Natural killer cell (primary cell): ENCODE measurements around the gene ELAVL1. TPM values are rescaled to one million over a fixed set of nuclear protein-coding genes. Genes with fewer than 3 reads are reported as not detected.
"Not testable (repeated sequence)": the region's sequence is repeated elsewhere in the genome, so short reads cannot be mapped to it uniquely, and the experiment has no call there.

ENCODE experiments used
- ATAC-seq, 3 donors: fragments of 150-1000 bp in 2 of 3; fragments of 200-7000 bp in 1 of 3; cut with Tn5 transposase; 1 replicate in 1 of 3; 2 replicates in 2 of 3; pipeline ENCODE4 v1.10.0; 2021; ENCODE audit warnings: mild to moderate bottlenecking in 2 of 3, moderate library complexity in 2 of 3
- DNase-seq, 2 donors: peaks; one replicate each; pipeline versions ENCODE4 v3.0.0 to v3.0.0-alpha.2; 2013 to 2021; ENCODE audit warnings: mixed read lengths in 1 of 2
- H3K27ac ChIP-seq: one replicate; pipeline ENCODE4 v1.5.1; 2013; ENCODE audit warnings: mild to moderate bottlenecking, low read length
- H3K27me3 ChIP-seq: one replicate; pipeline ENCODE4 v1.6.1; 2013; ENCODE audit warnings: low read length; ENCODE audit not compliant: control insufficient read depth, insufficient read depth
- H3K36me3 ChIP-seq: one replicate; pipeline ENCODE4 v1.6.1; 2013; ENCODE audit warnings: low read length; ENCODE audit not compliant: control insufficient read depth, insufficient read depth
- H3K4me1 ChIP-seq: one replicate; pipeline ENCODE4 v1.6.1; 2013; ENCODE audit warnings: low read length; ENCODE audit not compliant: control insufficient read depth, insufficient read depth
- H3K4me3 ChIP-seq: one replicate; pipeline ENCODE4 v1.5.1; 2013; ENCODE audit warnings: low read length
- H3K9me3 ChIP-seq: one replicate; pipeline ENCODE4 v1.6.1; 2013; ENCODE audit warnings: low read length; ENCODE audit not compliant: control insufficient read depth, insufficient read depth
- H3K27ac Mint-ChIP-seq, 2 donors: one replicate each; pipeline ENCODE4 v1.8.0; 2022; ENCODE audit warnings: mild to moderate bottlenecking in 2 of 2, mixed read lengths in 2 of 2, moderate library complexity in 1 of 2
- H3K27me3 Mint-ChIP-seq, 2 donors: one replicate each; pipeline ENCODE4 v1.8.0; 2022; ENCODE audit warnings: low read depth in 2 of 2, mixed read lengths in 2 of 2
- H3K36me3 Mint-ChIP-seq: one replicate; pipeline ENCODE4 v1.8.0; 2022; ENCODE audit warnings: mixed read lengths
- H3K4me1 Mint-ChIP-seq, 2 donors: one replicate each; pipeline ENCODE4 v1.8.0; 2022; ENCODE audit warnings: mixed read lengths in 2 of 2
- H3K4me3 Mint-ChIP-seq: one replicate; pipeline ENCODE4 v1.8.0; 2022; ENCODE audit warnings: mild to moderate bottlenecking, moderate library complexity, mixed read lengths
- H3K9me3 Mint-ChIP-seq, 2 donors: one replicate each; pipeline ENCODE4 v1.8.0; 2022; ENCODE audit warnings: mixed read lengths in 2 of 2
- CTCF ChIP-seq: fragments of 200-600 bp; IDR thresholded peaks from one replicate; pipeline ENCODE4 v1.8.0; 2022; ENCODE audit warnings: antibody characterized with exemption
- WGBS: methylation state at CpG from one replicate; pipeline ENCODE4 v1.1.7; 2013; ENCODE audit warnings: missing lambda C conversion rate; ENCODE audit not compliant: insufficient coverage; 5-methylcytosine and 5-hydroxymethylcytosine counted together
- intact Hi-C: fragments of 100-400 bp; cut with micrococcal nuclease; formaldehyde crosslinking; loops from one replicate; pipeline ENCODE4 v1.14.2; 2022
- total RNA-seq, 4 donors: library from RNA; stranded (reverse); fragments of 120-200 nt in 1 of 4; gene quantifications; one replicate each; pipeline versions ENCODE4 v1.2.3 to v1.2.4, GENCODE V29; 2013 to 2022

ELAVL1 gene
- total RNA-seq, 3 donors from 2014 or later (not counting 1 experiment from before 2014, with no cell fraction given), result 36.9 to 43.9 (median 43.8) TPM

- H3K4me3 ChIP-seq, result not testable (repeated sequence)
- WGBS, result 27% methylated on average over 20 of the region's 29 CpGs
Observed at GRCh38 chr19:7918062-7918614, 87.3 kb downstream of the ELAVL1 start.

GRCh38 chr19:7917267-7918061, 88.0 kb downstream of the ELAVL1 start:
- intact Hi-C loops, result no loop called here
- Histone ChIP-seq H3K9me3 (no peaks in the 10 kb centered on the region), H3K27ac (no peak overlapping the region), H3K36me3 (peaks cover 10% of the 10 kb centered on the region), H3K4me3 (no peak overlapping the region), H3K27me3 (peaks cover 29% of the 10 kb centered on the region), H3K4me1 (peaks cover 57% of the 10 kb centered on the region)
- peak in 2 of 3 donors; percentile 6 to 10 for ATAC-seq
- Mint-ChIP-seq H3K27ac (peak overlapping the region; percentile 71 to 76), H3K9me3 (no peaks in the 10 kb centered on the region), H3K4me3 (peak overlapping the region; percentile 83), H3K4me1 (peaks cover 21 to 38% of the 10 kb centered on the region in 2 donors), H3K36me3 (no peaks in the 10 kb centered on the region), H3K27me3 (peaks cover 0 to 26% of the 10 kb centered on the region in 2 donors)
- WGBS, result 1% methylated on average over 71 of the region's 71 CpGs
- peak; percentile 59 for TF ChIP-seq CTCF
- peak; percentile 61 to 78 for DNase-seq

More at GRCh38 chr19:7918062-7918614, 87.3 kb downstream of the ELAVL1 start:
- Histone ChIP-seq H3K4me1 (peaks cover 57% of the 10 kb centered on the region), H3K36me3 (peaks cover 11% of the 10 kb centered on the region), H3K27me3 (peaks cover 29% of the 10 kb centered on the region)
- peak; percentile 10 for TF ChIP-seq CTCF
- intact Hi-C loops, H3K36me3 Mint-ChIP-seq, H3K9me3 Mint-ChIP-seq, DNase-seq, ATAC-seq, H3K27ac ChIP-seq, H3K9me3 ChIP-seq: not testable (repeated sequence)
- Mint-ChIP-seq H3K4me1 (peaks cover 21 to 34% of the 10 kb centered on the region in 2 donors), H3K4me3 (peak overlapping the region; percentile 66), H3K27ac (peak overlapping the region; percentile 59 to 76), H3K27me3 (peaks cover 0 to 24% of the 10 kb centered on the region in 2 donors)

- Histone ChIP-seq H3K4me3 (no peak overlapping the region), H3K4me1 (peaks cover 52% of the 10 kb centered on the region), H3K9me3 (no peaks in the 10 kb centered on the region), H3K36me3 (peaks cover 9% of the 10 kb centered on the region), H3K27me3 (peaks cover 29% of the 10 kb centered on the region), H3K27ac (no peak overlapping the region)
- no peaks in the 10 kb centered on the region for H3K9me3 Mint-ChIP-seq
- intact Hi-C loops, result no loop called here
- TF ChIP-seq CTCF, result no peak
- peak overlapping the region; percentile 71 to 76 for H3K27ac Mint-ChIP-seq
- WGBS, result 5% methylated on average over 12 of the region's 12 CpGs
- no peaks in the 10 kb centered on the region for H3K36me3 Mint-ChIP-seq
- DNase-seq (peak in 1 of 2 donors; percentile 35), ATAC-seq (no peak)
- peak overlapping the region; percentile 83 for H3K4me3 Mint-ChIP-seq
- H3K4me1 Mint-ChIP-seq, result peaks cover 21 to 38% of the 10 kb centered on the region in 2 donors
- peaks cover 0 to 26% of the 10 kb centered on the region in 2 donors for H3K27me3 Mint-ChIP-seq
Observed at GRCh38 chr19:7916955-7917266, 88.5 kb downstream of the ELAVL1 start.
